ENCODE data around the gene SMYD2. TPM values are rescaled to one million over a fixed set of nuclear protein-coding genes. Genes with fewer than 3 reads are reported as not detected.
"Not testable (repeated sequence)": the region's sequence is repeated elsewhere in the genome, so short reads cannot be mapped to it uniquely, and the experiment has no call there.

Gene SMYD2
- total and polyA plus RNA-seq, 2 experiments from 2014 or later, result 3.6 to 5.9 TPM

GRCh38 chr1:214271995-214272731 is 8.8 kb upstream of the SMYD2 start (continued):
- no peak for TF ChIP-seq CTCF (conservative IDR thresholded peaks at IDR 0.05; ENCODE audit: low read depth in 2 of 2)

GRCh38 chr1:214272964-214273533 is 7.9 kb upstream of the SMYD2 start:
- Histone ChIP-seq H3K27ac (ENCODE audit: low read depth) (no peak overlapping the region), H3K36me3 (ENCODE audit: insufficient read depth) (no peaks in the 10 kb centered on the region), H3K27me3 (ENCODE audit: insufficient read depth) (peaks cover 12% of the 10 kb centered on the region), H3K79me2 (replicated peaks; ENCODE audit: insufficient read depth) (no peaks in the 10 kb centered on the region), H3K4me3 (no peak overlapping the region), H3F3A (replicated peaks; ENCODE audit: low read depth) (no peaks in the 10 kb centered on the region), H3K4me2 (no peak overlapping the region), H3K4me1 (ENCODE audit: insufficient read depth) (peaks cover 7% of the 10 kb centered on the region), H4K20me1 (replicated peaks; ENCODE audit: insufficient read depth) (no peaks in the 10 kb centered on the region), H2AFZ (no peak overlapping the region), H3K9me2 (ENCODE audit: insufficient read depth) (no peaks in the 10 kb centered on the region)
- no peak for TF ChIP-seq NANOG (IDR thresholded peaks at IDR 0.05; ENCODE audit: borderline replicate concordance)
- TF ChIP-seq JUNB (IDR thresholded peaks at IDR 0.05; ENCODE audit: unreplicated experiment), result no peak
- TF ChIP-seq ZNF331 (CRISPR knock-in tag; IDR thresholded peaks at IDR 0.05; ENCODE audit: low read depth), result no peak
- no peak for TF ChIP-seq ZNF462 (CRISPR knock-in tag; IDR thresholded peaks at IDR 0.05)
- no peak for TF ChIP-seq EZH2 (IDR thresholded peaks at IDR 0.05; ENCODE audit: low read depth, unreplicated experiment)
- TF ChIP-seq ZNF114 (CRISPR knock-in tag; IDR thresholded peaks at IDR 0.05), result no peak
- TF ChIP-seq CREB1 (CRISPR knock-in tag; IDR thresholded peaks at IDR 0.05; ENCODE audit: low read depth), result no peak
- TF ChIP-seq EZH2phosphoT487 (IDR thresholded peaks at IDR 0.05; ENCODE audit: unreplicated experiment), result no peak
- no peak for TF ChIP-seq ETS1 (IDR thresholded peaks at IDR 0.05)
- no peak overlapping the region for H3K4me3 Mint-ChIP-seq
- peaks cover 3% of the 10 kb centered on the region; the same call in 1 of the 3 replicates for H3K36me3 Mint-ChIP-seq (ENCODE audit: low read depth)
- peaks cover 23% of the 10 kb centered on the region for H3K4me1 Mint-ChIP-seq
- DNase-seq (ENCODE audit: low spot score) (no peak), ATAC-seq (no peak)
- H3K27me3 Mint-ChIP-seq (ENCODE audit: insufficient read depth, low read depth, poor library complexity), result peaks cover 2% of the 10 kb centered on the region
- H3K9me3 Mint-ChIP-seq, result peaks cover 5% of the 10 kb centered on the region; the same call in 1 of the 3 replicates
- H3K27ac Mint-ChIP-seq, result no peak overlapping the region

- H4K20me1 ChIP-seq (replicated peaks; ENCODE audit: insufficient read depth); H3K27ac ChIP-seq (ENCODE audit: low read depth); H3K9me3 Mint-ChIP-seq; H2AFZ ChIP-seq; H3K27ac Mint-ChIP-seq; H3K4me3 Mint-ChIP-seq; H3K9me2 ChIP-seq (ENCODE audit: insufficient read depth); DNase-seq (ENCODE audit: low spot score); H3K4me3 ChIP-seq; H3K79me2 ChIP-seq (replicated peaks; ENCODE audit: insufficient read depth); H3K36me3 Mint-ChIP-seq (ENCODE audit: low read depth); H3K36me3 ChIP-seq (ENCODE audit: insufficient read depth); ATAC-seq; H3K4me2 ChIP-seq: not testable (repeated sequence)
- Histone ChIP-seq H3K4me1 (ENCODE audit: insufficient read depth) (peaks cover 15% of the 10 kb centered on the region), H3K27me3 (ENCODE audit: insufficient read depth) (peaks cover 38% of the 10 kb centered on the region), H3F3A (replicated peaks; ENCODE audit: low read depth) (peaks cover 10% of the 10 kb centered on the region)
- Mint-ChIP-seq H3K4me1 (peaks cover 25% of the 10 kb centered on the region), H3K27me3 (ENCODE audit: insufficient read depth, low read depth, poor library complexity) (peaks cover 20% of the 10 kb centered on the region)
Observed at GRCh38 chr1:214275700-214276099, 5.3 kb upstream of the SMYD2 start.

Measured in GM23338 (cell line).